Left colon (tissue), 2 donors: ENCODE data around the gene REG1B. TPM values are rescaled to one million over a fixed set of nuclear protein-coding genes. Genes with fewer than 3 reads are reported as not detected.

Experiments
- ATAC-seq: fragments of 200-7000 bp; cut with Tn5 transposase; one replicate; pipeline ENCODE4 v1.9.1; 2020; ENCODE audit warnings: mild to moderate bottlenecking, moderate library complexity
- DNase-seq, 2 donors: peaks; one replicate each; pipeline ENCODE4 v3.0.0-alpha.2; 2020
- intact Hi-C, 2 donors: fragments of 100-400 bp; cut with DNase I in 1 of 2; cut with micrococcal nuclease in 1 of 2; formaldehyde crosslinking; loops; one replicate each; pipeline versions ENCODE4 v1.11.2 to v1.14.0; 2022; cut with DNase I, micrococcal nuclease
- long read RNA-seq: library from polyadenylated mRNA; unstranded; transcript quantifications from one replicate; pipeline ENCODE4 v2.0.0, GENCODE V29; 2021
- total RNA-seq, 2 donors: library from RNA; stranded (reverse); fragmentation: NEBNext Ultra II Directional; extraction: Animal tissue kit (Norgen Biotek cat#: 25700); gene quantifications; one replicate each; pipeline ENCODE4 v1.2.1, GENCODE V29; 2021
- donor health status: DM: no; HTN: no; CAD: no.
- donor health status: DM: yes; HTN: yes; CAD: no.

The REG1B gene, protein sequence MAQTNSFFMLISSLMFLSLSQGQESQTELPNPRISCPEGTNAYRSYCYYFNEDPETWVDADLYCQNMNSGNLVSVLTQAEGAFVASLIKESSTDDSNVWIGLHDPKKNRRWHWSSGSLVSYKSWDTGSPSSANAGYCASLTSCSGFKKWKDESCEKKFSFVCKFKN
- total RNA-seq: 1 to 10 TPM in 1 of 2 donors, not detected in 1; 4.6 TPM
- long read RNA-seq: 0 reads

DNA sequence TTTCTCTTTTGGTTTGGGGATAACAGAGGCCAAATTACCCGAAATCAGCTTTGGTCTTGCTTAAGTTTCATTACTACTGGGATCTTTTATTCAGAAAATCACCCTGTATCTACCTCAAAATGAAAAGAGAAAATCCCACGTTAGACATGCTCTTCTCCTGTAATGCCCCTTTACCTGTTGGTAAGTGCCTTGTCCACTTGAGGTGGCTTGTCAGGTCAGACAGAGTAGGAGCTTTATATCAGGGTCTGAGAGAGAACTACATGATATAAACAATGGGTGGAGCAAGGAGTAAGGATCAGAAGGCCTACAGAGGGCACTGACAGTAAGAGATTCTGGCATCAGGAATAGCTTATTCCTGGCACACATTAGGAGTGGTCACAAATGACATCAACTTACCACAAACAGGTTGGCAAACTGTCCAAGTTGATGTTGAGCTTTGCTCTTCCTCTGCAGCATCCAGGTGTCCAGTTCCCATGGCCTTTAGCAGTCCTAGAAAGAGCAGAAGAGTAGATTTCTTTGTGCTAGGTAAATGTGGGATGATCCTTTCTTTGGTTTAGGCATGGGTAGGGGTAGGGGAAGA is at the start of gene REG1B:
Gene REG1B, minus strand, starts transcription at position 209 of the 580 bp plus-strand sequence. CDS start 381 bp downstream, outside the sequence.
- no peak for ATAC-seq
- no peak for DNase-seq
- intact Hi-C loops: no loop called here

DNA sequence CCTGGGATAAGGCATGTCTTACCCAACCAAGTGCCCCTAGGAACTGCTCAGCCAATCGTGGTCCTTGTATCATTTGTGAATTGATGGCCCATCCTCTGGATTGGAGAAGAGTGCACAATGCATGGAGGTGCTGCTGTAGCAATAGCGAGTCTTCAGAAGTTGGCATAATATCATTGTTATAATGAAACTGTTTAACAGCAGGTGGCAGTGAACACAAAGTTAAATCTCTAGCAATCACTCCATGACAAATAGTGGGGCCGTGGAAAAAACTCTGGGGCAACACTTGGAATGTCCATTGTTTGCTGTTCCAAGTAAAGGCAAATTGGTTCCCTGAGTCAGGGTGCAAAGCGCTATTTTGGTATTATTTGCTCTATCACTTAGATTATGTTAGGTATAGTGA is 43.9 kb upstream of the REG1B start:
- ATAC-seq (peak; percentile 31), DNase-seq (no peak)
- intact Hi-C loops: no loop called here

DNA sequence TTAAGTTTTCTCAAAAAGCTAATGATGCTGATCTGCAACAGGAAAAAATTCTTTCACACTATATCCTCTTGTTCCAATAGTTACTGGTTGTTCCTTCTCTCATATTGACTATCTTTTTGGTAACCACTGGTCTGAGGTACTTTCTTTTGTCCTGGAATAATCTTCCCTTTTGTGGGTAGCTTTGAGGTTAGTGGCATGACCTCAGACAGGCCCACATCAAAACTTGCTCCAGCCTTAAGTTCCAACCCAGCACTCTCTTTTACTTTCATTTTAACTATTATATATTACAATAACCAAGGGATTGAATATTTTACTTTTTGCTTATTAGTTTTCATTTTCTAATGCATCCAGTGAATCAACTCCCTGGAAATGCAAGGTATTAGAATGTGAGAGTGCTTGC is 42.0 kb upstream of the REG1B start:
- DNase-seq (no peak), ATAC-seq (no peak)
- intact Hi-C loops: no loop called here

DNA sequence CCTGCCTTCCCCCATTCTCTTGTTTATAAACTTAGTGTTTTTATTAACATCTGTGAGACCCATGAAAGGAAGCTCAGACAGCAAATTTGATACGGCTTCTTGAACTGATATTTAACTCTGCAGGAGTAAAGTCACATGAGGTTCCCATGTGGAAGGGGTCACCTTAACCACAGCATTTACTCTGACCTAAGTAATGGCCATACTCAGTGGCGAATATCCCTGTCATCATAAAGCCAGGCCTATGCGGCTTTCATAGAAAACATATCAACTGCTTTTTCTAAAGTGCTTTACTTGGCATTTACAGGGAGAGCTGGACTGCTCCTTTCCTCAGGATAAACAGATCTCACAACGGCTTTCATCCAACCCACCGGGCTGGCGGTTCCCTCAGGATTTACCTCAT is 41.5 kb upstream of the REG1B start:
- ATAC-seq (no peak), DNase-seq (no peak)
- intact Hi-C loops: no loop called here

DNA sequence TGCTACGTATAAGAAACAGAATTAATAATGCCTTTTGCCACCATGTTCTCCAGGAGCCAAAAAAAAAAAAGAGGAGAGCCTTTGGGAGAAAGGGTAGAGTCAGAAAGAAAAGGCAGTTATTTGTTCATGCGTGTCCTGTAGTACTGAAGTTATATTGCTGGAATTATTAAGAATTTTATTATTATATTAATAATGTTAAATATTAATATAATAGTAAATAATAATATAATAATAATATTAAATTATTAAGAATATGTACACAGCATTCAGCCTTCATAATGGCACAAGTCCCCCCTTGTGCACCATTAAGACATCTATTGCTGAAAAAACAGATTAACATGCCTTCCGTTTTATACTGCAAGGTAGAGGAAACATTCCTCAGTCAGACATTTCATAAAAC is 40.6 kb upstream of the REG1B start:
- intact Hi-C loops: no loop called here
- no peak for ATAC-seq
- DNase-seq: no peak

DNA sequence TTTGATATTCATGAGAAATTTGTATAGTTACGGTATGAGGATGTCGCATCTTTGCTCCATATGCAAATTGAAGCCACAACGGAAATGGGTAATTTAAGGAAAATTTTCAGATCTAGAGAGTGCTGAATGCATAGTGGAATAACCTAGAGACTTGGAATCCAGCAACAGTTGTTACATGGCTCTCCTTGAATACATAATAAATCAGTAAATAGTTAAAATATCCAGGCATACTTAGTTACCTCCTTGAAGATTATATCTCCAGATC is 37.9 kb upstream of the REG1B start:
- ATAC-seq (no peak), DNase-seq (no peak)
- intact Hi-C loops: no loop called here

DNA sequence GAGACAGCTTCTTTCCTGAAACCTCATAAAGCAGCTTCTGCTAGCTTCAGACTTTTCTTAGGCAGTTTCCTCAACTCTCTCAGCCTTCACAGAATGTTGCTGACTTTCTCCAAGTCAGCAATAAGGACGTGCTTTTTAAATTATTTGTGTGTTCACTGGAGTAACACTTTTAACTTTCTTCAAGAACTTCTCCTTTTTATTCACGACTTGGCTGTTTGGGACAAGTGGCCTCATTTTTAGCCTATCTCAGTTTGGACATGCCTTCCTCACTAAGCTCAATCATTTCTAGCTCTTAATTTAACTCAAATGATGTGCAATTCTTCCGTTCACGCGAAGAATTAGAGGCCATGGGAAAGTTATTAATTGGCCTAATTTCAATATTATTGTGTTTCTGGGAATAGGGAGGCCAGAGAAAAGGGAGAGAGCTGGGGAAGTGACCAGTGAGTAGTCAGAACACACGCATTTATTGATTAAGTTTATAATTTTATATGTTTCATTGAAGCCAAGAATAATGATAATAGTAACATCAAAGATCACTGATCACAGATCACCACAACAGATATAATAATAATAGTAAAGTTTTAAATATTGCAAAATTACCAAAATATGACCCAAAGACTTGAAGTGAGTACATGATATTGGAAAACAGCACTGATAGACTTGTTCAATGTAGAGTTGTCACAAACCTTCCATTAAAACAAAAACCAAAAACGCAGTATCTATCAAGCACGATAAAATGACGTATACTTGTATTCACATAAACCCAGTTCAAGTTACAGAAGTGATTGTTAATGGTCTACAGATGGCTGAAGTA is 37.3 kb upstream of the REG1B start:
- no peak for DNase-seq
- no peak for ATAC-seq
- intact Hi-C loops: no loop called here

DNA sequence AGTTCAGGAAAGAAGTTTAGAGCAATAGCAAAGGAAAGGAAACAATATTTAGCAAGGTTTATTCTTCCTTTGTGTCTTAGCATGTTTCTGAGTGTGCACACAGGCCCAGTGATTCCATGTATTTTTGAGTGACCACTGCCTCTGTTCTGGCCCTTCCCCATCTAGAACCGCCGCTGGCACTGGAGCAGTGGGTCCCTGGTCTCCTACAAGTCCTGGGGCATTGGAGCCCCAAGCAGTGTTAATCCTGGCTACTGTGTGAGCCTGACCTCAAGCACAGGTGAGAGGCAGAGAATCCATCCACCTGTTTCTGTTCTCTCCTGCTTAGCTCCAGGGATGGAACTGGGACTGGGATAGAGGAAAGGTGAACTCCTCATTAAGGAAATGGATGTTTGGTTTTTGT is 34.9 kb upstream of the REG1B start:
- intact Hi-C loops: no loop called here
- DNase-seq: no peak

DNA sequence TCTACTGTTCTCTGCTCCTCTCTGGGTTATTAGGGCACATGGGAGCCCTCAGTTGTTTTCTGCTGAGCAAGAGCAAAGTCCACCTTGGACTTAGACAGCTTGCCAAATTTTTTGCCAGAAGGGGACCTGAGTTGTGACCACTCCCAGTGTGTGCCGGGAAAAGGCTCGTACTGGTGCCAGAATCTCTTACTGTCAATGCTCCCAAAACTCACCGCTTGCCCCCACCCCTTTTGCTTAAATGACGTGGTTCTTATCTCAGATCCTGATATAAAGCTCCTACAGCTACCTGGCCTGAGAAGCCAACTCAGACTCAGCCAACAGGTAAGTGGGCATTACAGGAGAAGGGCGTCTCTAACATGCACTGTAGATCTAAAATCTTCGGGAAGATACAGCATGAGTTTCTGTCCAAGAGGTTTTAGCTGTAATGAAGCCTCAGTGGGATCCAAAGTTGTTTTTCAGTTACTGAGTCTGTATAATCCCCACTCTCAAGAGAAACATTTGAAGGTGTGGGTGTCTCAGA is 32.5 kb upstream of the REG1B start, which contains the start of gene REG1A:
Gene REG1A, plus strand, starts transcription at position 295 of the 520 bp plus-strand sequence. CDS start 374 bp downstream, outside the sequence.
- ATAC-seq: no peak
- no peak for DNase-seq
- intact Hi-C loops: no loop called here

More for the DNA sequence above, 34.9 kb upstream of the REG1B start:
- no peak for ATAC-seq

DNA sequence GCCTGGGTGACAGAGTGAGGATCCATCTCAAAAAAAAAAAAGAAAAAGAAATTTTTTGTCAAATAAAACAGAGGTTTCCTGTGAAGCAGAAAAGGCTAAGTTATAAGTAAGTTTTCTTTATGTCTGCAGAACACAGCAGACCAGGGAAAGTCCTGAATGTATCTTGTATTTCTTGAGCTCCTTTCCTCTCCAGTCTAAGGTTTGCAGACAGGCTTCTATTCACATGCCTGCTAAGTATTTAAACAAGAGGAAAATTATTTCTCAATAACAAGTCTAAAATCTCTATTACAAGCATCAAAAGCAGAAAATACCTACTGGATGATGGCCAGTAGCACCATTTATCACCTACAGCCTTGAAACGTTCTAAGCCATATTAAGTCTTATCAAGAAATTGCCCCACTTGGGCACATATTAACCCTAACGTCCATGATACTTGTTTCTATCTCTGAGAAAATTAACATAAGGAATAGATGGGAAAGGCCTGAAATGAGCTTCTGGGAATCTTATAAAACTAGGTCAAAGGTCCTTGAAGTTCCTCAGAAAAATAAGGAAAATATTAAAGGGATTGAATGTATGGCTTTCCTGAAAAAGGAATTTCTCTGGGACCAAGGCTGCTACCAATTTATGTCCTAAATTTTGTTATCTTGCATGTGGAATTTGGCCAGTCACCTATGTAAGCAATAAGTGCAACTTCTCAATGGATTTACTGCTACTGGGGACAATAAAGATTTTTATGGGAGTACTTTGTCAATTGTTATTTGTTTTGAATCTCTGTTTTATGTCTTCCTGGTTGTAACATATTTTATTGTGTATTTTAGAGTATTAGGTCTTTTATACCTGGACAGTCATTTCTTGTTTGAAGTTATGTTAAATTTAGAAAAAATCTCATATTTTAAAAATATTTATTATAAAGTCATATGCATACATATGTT is 29.5 kb upstream of the REG1B start:
- ATAC-seq (peak; percentile 56), DNase-seq (no peak)
- intact Hi-C loops: no loop called here

DNA sequence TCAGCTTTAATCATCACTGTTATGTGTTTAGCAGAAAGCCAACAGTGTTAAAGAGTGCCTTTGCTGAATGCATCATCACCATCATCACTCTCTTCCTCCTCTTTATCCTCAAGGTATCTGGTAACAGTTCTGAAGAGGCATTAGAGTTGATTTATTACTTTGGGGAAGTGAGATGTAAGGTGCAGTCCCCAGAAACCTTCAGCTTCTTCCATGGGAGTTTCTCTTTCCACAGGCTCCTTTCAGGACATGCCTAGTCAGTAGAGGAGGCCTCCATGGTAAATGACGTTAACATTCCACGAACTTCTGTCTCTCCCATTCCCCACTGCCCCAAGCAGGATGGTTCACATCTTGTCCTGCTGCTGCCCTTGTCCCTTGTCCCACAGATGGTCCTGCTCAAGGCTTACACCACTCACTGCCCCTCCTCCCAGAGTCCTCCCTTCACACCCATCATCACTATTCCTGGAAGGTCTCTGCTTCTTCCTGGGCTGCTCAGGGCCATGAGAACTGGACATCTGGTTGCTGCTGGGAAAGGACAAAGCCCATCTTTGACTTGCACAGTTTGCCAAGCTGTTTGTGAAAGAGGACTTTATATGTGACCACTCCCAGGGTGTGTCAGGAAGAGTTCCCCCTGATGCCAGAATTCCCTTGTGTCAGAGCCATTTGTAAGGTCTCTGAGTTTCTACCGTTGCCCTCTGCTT is 27.2 kb upstream of the REG1B start:
- no peak for ATAC-seq
- intact Hi-C loops: no loop called here
- no peak for DNase-seq

DNA sequence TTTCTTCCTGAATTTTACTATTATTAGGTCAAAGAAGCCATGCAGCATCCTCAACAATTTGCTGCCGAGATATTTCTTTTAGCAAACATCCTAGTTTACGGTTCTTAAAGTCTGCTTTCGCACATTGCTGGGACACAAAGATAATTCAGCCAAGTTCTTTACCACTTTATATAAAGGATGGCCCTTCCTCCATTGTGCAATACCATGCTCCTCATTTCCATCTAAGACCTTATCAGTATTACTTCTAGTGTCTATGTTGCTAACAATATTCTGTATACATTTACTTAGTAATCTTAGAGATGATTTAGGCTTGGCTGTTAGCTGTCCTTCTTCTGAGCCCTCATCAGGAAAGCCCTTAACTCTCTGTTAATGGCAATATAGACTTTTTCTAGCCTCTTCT is 24.5 kb upstream of the REG1B start:
- no peak for DNase-seq
- no peak for ATAC-seq
- intact Hi-C loops: no loop called here

DNA sequence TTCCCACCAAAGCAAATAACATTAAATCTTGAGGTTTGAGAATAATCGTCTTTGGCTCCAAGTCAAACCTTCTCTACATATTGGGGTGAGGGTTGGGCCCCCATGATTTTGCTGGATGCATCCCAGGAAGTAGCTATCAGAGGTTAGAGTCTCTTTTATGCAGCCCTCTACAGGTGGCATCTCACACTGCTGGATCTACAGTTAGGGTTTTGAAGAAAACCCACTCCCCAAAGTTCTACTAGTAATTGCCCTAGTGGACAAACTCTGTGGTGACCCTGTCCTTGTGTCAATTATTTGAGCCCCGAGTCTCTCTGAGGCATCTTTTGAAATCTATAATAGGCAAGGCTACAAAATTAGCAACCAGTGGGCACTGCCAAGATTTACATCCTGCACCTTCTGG is 17.5 kb upstream of the REG1B start:
- intact Hi-C loops: no loop called here
- no peak for DNase-seq
- no peak for ATAC-seq

DNA sequence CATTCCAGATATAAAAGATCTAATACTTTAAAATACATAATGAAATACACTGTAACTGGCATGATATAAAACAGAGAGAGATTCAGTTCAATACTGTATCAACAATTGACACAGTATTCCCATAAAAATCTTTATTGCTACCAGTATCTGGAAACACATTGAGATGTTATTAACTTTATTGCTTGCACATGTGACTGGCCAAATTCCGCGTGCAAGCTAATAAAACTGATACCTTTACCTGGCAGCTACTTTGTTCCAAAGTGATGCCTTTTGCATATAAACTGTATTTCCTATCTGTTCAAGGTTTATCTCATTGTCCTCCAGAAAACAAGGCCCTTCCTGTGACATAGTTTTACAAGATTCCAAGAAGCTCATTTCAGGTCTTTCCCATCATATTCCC is 15.4 kb upstream of the REG1B start:
- DNase-seq: no peak
- peak; percentile 48 for ATAC-seq
- intact Hi-C loops: no loop called here

DNA sequence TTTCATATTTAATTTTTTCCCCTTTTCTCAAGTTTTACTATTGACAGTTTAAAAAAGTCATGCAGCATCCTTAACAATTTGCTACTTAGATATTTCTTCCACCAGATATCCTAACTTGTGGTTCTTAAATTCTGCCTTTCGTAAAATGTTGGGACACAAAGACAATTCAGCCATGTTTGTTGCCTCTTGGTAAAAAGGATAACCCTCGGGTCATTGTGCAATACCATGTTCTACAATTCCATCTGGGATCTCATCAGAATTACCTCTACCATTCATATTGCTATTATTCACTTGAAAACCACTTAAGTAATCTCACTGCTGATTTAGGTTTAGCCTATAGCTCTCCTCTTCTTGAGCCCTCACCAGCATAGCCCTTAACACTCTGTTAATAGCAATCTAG is 13.2 kb upstream of the REG1B start:
- no peak for DNase-seq
- intact Hi-C loops: no loop called here
- ATAC-seq: no peak

DNA sequence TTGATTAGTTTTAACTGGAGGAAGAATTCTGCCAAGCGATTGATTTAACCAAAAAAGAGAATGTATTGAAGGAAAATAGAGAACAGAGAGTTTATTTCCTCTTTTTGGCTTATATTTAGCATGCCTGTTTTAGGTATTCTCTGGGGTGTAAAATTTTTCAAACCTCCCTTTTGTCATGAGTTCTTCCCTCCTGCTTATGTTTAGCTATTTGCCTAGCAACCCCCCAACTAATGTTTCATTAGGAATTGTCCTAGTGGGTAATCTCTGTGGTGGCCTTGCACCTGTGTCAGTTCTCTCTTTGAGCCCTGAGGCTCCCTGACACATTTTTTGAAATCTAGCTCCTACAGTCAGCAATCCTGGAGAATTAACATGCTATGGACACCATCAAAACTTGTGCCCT is 12.5 kb upstream of the REG1B start:
- ATAC-seq (no peak), DNase-seq (no peak)
- intact Hi-C loops: no loop called here

DNA sequence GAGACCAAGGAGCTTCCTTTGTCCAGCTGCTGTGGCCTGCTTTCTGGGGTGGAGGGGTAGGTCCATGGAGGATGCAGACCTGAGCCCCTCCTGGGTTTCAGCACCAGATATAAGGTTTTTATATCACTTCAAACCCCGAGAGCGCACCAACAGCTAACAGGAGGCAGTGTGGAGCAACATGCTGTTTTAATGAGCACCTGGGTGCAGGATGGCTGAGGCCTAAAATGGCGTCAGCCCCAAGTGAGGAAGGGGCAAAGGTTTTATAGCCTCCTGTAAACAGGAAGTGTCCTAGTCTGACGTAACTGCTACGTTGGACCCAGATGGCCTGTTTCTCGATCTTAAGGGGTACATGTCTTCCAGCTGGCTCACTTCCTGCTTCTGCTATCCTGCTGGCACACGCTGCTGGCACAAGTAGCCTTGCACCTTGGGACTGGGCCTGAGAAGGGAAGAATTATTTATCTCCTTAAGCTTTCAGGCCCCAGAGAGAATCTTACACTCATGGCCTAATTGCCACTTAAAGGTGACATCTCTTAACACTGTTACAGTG is 11.4 kb upstream of the REG1B start:
- intact Hi-C loops: no loop called here
- DNase-seq (no peak), ATAC-seq (no peak)

DNA sequence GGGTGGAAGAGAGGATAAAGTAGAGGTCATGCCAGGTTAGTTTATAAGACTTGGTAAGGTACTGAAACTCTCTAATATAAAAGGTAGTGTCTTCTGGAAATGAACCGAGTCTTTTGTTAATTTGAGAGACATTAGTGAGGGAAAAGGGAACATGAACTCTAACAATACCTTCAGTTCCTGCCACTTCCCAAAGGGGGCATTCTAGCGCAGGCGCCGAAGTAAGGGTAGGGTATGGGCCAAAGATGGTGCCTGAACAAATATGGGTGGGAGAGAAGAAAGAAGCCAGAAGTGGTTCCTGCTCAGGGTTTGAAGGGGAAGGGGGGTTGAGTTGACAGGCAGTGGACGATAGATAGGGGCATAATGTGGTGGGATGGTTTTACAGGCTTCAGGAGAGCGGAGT is 10.1 kb upstream of the REG1B start:
- intact Hi-C loops: no loop called here
- DNase-seq: no peak
- no peak for ATAC-seq
